NCI-H345 (cell line): ENCODE results near the gene ACOT11.

Source experiments
- DNase-seq: peaks from one replicate; lab custom pipeline; 2025; lab: John Stamatoyannopoulos, UW

ACOT11 gene

GRCh38 chr1:54585181-54586066 lies 37.4 kb downstream of the ACOT11 start:
- DNase-seq: no peak

GRCh38 chr1:54588377-54588776 lies 40.3 kb downstream of the ACOT11 start:
- no peak for DNase-seq

- no peak for DNase-seq
Measured at GRCh38 chr1:54591127-54591756, 43.2 kb downstream of the ACOT11 start.

- no peak for DNase-seq
Measured at GRCh38 chr1:54593571-54594160, 45.6 kb downstream of the ACOT11 start.

GRCh38 chr1:54594463-54594862 lies 46.4 kb downstream of the ACOT11 start:
- DNase-seq: no peak

GRCh38 chr1:54595956-54596498 lies 48.0 kb downstream of the ACOT11 start:
- DNase-seq: no peak

GRCh38 chr1:54596756-54597155 lies 48.7 kb downstream of the ACOT11 start:
- no peak for DNase-seq

- no peak for DNase-seq
Measured at GRCh38 chr1:54597455-54598030, 49.5 kb downstream of the ACOT11 start.

GRCh38 chr1:54599211-54599823 lies 51.3 kb downstream of the ACOT11 start:
- DNase-seq: no peak

GRCh38 chr1:54600947-54601721 lies 53.1 kb downstream of the ACOT11 start:
- DNase-seq: no peak

- DNase-seq: no peak
Measured at GRCh38 chr1:54601730-54602129, 53.7 kb downstream of the ACOT11 start.

- no peak for DNase-seq
Measured at GRCh38 chr1:54602554-54602953, 54.5 kb downstream of the ACOT11 start.

- DNase-seq: no peak
Measured at GRCh38 chr1:54603241-54603640, 55.2 kb downstream of the ACOT11 start.

GRCh38 chr1:54604051-54604450 lies 56.0 kb downstream of the ACOT11 start:
- DNase-seq: no peak

- DNase-seq: peak; percentile 20
Measured at GRCh38 chr1:54604572-54605370, 56.7 kb downstream of the ACOT11 start.

GRCh38 chr1:54606096-54606989 lies 58.3 kb downstream of the ACOT11 start:
- DNase-seq: peak; percentile 72

GRCh38 chr1:54606990-54607325 lies 58.9 kb downstream of the ACOT11 start:
- DNase-seq: no peak

- DNase-seq: no peak
Measured at GRCh38 chr1:54607821-54608565, 60.0 kb downstream of the ACOT11 start.
